Measurements from ENCODE around the gene SLC25A24. TPM values are rescaled to one million over a fixed set of nuclear protein-coding genes. Genes with fewer than 3 reads are reported as not detected.

SLC25A24 gene
- total RNA-seq, 2 donors from 2014 or later, result 16.0 to 27.3 TPM

- Mint-ChIP-seq H3K36me3 (ENCODE audit: low read depth) (no peaks in the 10 kb centered on the region), H3K4me3 (no peak overlapping the region)
These were observed 86.6 kb downstream of the SLC25A24 start for GRCh38 chr1:108113496-108113895.

DNA sequence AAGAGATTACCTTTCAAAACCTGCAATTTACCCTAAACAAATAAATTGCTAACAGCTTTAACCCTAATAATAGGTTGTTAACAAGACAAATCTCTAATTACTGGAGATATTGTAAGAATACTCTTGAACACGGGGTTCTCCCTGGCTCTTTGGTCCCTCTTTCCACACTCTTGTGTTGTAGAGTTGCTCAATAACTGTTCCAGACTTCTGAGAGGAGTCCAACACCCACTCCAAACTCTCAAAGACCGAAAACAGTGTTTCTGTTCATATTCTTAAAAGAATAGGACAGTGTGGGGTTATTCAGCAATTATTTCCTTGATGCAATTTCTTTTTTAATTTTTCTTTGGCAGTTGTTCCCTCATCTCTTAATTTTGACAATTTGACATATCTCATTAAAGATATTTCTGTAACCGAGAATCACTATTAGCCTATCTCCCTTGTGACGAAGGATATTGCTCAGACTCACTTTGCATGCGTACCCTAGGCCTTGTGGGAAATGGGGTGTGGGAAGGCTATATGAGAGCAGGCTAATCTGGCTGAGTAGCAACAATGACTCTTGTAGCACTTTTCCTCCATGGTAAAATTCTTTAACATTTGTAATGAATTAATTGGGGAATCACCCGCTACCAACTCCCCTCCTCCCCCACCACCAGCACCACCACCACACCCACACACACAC is 90.7 kb downstream of the SLC25A24 start:
- Mint-ChIP-seq H3K4me3 (no peak overlapping the region), H3K4me1 (peaks cover 5% of the 10 kb centered on the region), H3K36me3 (ENCODE audit: low read depth) (no peaks in the 10 kb centered on the region), H3K27me3 (no peaks in the 10 kb centered on the region), H3K27ac (no peak overlapping the region), H3K9me3 (no peaks in the 10 kb centered on the region)
- no peak for ATAC-seq (replicated peaks)

More at GRCh38 chr1:108113496-108113895, 86.6 kb downstream of the SLC25A24 start:
- ATAC-seq (replicated peaks), result no peak
- Mint-ChIP-seq H3K9me3 (no peaks in the 10 kb centered on the region), H3K27me3 (no peaks in the 10 kb centered on the region), H3K27ac (no peak overlapping the region), H3K4me1 (peaks cover 4% of the 10 kb centered on the region)

GRCh38 chr1:108108119-108108518 is 92.0 kb downstream of the SLC25A24 start:
- Mint-ChIP-seq H3K4me3 (no peak overlapping the region), H3K9me3 (peaks cover 6% of the 10 kb centered on the region)
- no peak for ATAC-seq (replicated peaks)

GRCh38 chr1:108107658-108108057 is 92.5 kb downstream of the SLC25A24 start:
- no peaks in the 10 kb centered on the region for H3K36me3 Mint-ChIP-seq (ENCODE audit: low read depth)
- no peaks in the 10 kb centered on the region for H3K27me3 Mint-ChIP-seq
- peak overlapping the region; percentile 73 for H3K27ac Mint-ChIP-seq
- peaks cover 7% of the 10 kb centered on the region for H3K9me3 Mint-ChIP-seq
- no peak overlapping the region for H3K4me3 Mint-ChIP-seq
- peaks cover 5% of the 10 kb centered on the region for H3K4me1 Mint-ChIP-seq
- ATAC-seq (replicated peaks), result peak; percentile 100

More at GRCh38 chr1:108108119-108108518, 92.0 kb downstream of the SLC25A24 start:
- Mint-ChIP-seq H3K36me3 (ENCODE audit: low read depth) (no peaks in the 10 kb centered on the region), H3K27me3 (no peaks in the 10 kb centered on the region), H3K4me1 (peaks cover 5% of the 10 kb centered on the region), H3K27ac (peak overlapping the region; percentile 73)

DNA sequence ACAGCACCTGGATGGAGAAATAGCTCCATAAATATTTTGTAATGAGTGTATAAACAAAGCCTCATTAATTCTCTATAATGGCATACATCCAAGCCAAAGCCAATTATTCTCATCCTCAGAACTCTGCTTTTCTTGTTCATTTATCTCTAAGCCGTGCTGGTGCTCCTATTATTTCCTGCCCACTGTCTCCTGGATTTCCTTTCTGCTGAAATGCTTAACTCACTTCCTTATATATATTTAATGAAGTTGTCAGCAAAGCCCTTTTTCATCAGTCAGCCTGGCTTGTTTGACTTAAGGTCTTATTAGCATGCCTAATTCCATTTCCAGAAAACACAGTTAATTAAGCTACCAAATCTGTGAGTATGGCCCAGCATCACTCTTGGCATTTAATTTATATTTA is 93.4 kb downstream of the SLC25A24 start:
- H3K36me3 Mint-ChIP-seq (ENCODE audit: low read depth), result no peaks in the 10 kb centered on the region
- H3K27ac Mint-ChIP-seq, result no peak overlapping the region
- no peak overlapping the region for H3K4me3 Mint-ChIP-seq
- ATAC-seq (replicated peaks), result no peak
- H3K9me3 Mint-ChIP-seq, result peaks cover 7% of the 10 kb centered on the region
- H3K4me1 Mint-ChIP-seq, result peaks cover 5% of the 10 kb centered on the region
- H3K27me3 Mint-ChIP-seq, result no peaks in the 10 kb centered on the region

GRCh38 chr1:108100148-108100547 is 100.0 kb downstream of the SLC25A24 start:
- no peaks in the 10 kb centered on the region for H3K36me3 Mint-ChIP-seq (ENCODE audit: low read depth)
- H3K27me3 Mint-ChIP-seq, result no peaks in the 10 kb centered on the region
- ATAC-seq (replicated peaks), result no peak
- peaks cover 7% of the 10 kb centered on the region for H3K9me3 Mint-ChIP-seq
- H3K4me3 Mint-ChIP-seq, result no peak overlapping the region
- no peak overlapping the region for H3K27ac Mint-ChIP-seq
- H3K4me1 Mint-ChIP-seq, result peaks cover 16% of the 10 kb centered on the region

GRCh38 chr1:108097018-108097417 is 103.1 kb downstream of the SLC25A24 start:
- Mint-ChIP-seq H3K4me3 (no peak overlapping the region), H3K36me3 (ENCODE audit: low read depth) (no peaks in the 10 kb centered on the region), H3K27ac (no peak overlapping the region), H3K9me3 (peaks cover 2% of the 10 kb centered on the region), H3K27me3 (no peaks in the 10 kb centered on the region), H3K4me1 (peaks cover 16% of the 10 kb centered on the region)
- peak; percentile 63 for ATAC-seq (replicated peaks)

- ATAC-seq (replicated peaks), result peak; percentile 63
- Mint-ChIP-seq H3K4me1 (peaks cover 16% of the 10 kb centered on the region), H3K27ac (peak overlapping the region; percentile 36), H3K27me3 (no peaks in the 10 kb centered on the region), H3K36me3 (ENCODE audit: low read depth) (no peaks in the 10 kb centered on the region), H3K9me3 (peaks cover 3% of the 10 kb centered on the region), H3K4me3 (no peak overlapping the region)
These were observed 104.1 kb downstream of the SLC25A24 start for GRCh38 chr1:108096089-108096488.

DNA sequence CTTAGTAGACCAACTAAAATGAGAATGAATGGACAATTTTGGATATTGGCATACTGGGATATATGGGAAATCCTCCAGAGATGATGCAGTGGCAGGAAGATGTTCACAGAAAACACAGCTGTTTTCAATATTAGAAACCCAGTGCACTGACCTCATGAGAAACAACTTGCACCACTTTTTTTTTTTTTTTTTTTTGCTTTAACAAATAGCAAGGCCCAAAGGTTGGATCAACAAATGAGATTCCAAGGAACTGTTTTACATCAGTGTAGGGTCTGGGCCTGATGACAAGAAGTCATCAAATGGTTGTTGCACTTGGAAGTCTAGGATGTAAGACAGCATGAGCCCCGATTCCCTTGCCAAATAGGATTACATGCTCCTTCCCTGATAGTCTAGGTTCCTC is 110.7 kb downstream of the SLC25A24 start:
- Mint-ChIP-seq H3K4me3 (no peak overlapping the region), H3K27me3 (no peaks in the 10 kb centered on the region), H3K9me3 (peaks cover 3% of the 10 kb centered on the region), H3K36me3 (ENCODE audit: low read depth) (no peaks in the 10 kb centered on the region), H3K27ac (no peak overlapping the region), H3K4me1 (no peaks in the 10 kb centered on the region)
- no peak for ATAC-seq (replicated peaks)

DNA sequence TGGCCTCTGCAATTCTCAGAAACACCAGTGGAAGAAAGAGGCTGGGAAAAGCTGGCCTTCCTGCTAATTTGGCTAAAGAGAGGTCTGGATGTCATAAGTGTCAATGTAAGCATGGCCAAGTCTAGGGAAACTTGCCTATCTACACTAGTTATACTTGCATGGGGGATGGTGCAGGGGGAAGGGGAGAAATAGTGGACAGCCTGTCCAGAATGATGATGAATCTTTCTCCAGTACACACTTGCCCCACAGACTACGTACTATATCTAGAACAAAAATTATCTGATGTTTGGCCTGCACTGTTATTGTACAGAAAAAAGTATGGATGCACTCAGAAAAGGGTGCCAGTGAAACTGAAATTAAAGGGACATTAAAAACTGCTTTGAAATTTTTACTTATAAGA is 114.5 kb downstream of the SLC25A24 start:
- Mint-ChIP-seq H3K27me3 (no peaks in the 10 kb centered on the region), H3K4me1 (peaks cover 19% of the 10 kb centered on the region), H3K4me3 (no peak overlapping the region), H3K27ac (no peak overlapping the region), H3K36me3 (ENCODE audit: low read depth) (no peaks in the 10 kb centered on the region), H3K9me3 (no peaks in the 10 kb centered on the region)
- ATAC-seq (replicated peaks), result no peak

DNA sequence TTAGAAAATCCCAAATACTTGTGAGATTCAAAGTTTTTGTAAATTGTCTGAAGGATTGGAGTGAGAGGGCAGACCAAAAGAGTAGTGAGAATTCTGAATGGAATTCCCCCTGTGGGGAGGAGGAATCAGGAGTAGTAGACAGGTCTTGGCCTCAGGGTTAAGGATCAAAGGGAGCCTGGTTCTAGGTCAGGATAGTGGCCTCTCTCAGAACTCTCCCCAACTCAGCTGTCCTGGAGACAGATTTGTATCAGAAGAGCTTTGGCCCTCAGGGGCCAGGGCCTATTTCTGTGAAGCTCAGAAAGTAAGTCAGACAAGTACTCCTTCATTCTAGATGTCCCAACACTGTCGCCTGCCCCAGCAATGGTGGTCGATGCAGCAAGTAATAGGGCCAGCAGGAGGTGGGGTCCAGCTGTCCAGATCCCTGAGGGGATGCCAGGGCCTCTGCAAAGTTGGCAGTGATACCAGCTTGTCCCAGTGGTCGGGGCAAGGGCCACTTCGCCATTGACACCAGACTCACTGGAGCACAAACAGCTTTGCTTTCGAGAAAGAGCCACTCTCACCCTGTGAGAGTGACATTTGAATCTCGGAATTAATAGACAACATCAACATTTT is 115.2 kb downstream of the SLC25A24 start:
- no peaks in the 10 kb centered on the region for H3K36me3 Mint-ChIP-seq (ENCODE audit: low read depth)
- ATAC-seq (replicated peaks), result no peak
- H3K9me3 Mint-ChIP-seq, result no peaks in the 10 kb centered on the region
- H3K27ac Mint-ChIP-seq, result no peak overlapping the region
- H3K27me3 Mint-ChIP-seq, result no peaks in the 10 kb centered on the region
- peaks cover 24% of the 10 kb centered on the region for H3K4me1 Mint-ChIP-seq
- H3K4me3 Mint-ChIP-seq, result no peak overlapping the region

Other genes starting within 250 kb of the SLC25A24 start
- 1 to 10 TPM; 1.7 to 4.9 TPM for gene VAV3, start 235.2 kb downstream of the SLC25A24 start, total RNA-seq
- not detected for gene NBPF4, start 43.7 kb upstream of the SLC25A24 start, total RNA-seq
- not detected for gene NBPF6, start 250.0 kb upstream of the SLC25A24 start, total RNA-seq